ENCODE measurements around the gene ACTR1A.
"Not testable (repeated sequence)": the region's sequence is repeated elsewhere in the genome, so short reads cannot be mapped to it uniquely, and the experiment has no call there.

Gene ACTR1A

GRCh38 chr10:102480396-102480795 is 22.1 kb downstream of the ACTR1A start:
- DNase-seq: no peak

DNA sequence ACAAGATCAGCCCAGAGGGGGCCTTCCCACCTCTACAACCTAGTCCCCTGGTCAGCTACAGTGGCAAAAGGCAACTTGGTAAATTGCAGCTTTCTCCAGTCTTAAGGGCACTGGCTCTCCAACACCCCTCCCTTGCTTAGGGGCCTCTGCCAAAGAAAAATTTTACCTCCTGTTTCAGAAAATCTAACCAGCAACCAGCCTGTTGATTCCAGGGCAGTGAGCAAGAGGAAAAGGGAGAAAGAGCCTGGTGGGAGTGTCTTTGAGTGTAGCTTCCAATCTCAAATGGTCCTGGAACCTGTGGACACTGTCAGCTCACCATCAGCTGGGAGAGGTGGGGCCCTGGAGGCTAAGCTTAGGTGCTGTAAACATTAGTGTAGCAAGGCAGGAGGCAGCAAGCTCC is 22.9 kb downstream of the ACTR1A start:
- DNase-seq: no peak

- DNase-seq: no peak
Measured at GRCh38 chr10:102476466-102477141, 25.9 kb downstream of the ACTR1A start.

DNA sequence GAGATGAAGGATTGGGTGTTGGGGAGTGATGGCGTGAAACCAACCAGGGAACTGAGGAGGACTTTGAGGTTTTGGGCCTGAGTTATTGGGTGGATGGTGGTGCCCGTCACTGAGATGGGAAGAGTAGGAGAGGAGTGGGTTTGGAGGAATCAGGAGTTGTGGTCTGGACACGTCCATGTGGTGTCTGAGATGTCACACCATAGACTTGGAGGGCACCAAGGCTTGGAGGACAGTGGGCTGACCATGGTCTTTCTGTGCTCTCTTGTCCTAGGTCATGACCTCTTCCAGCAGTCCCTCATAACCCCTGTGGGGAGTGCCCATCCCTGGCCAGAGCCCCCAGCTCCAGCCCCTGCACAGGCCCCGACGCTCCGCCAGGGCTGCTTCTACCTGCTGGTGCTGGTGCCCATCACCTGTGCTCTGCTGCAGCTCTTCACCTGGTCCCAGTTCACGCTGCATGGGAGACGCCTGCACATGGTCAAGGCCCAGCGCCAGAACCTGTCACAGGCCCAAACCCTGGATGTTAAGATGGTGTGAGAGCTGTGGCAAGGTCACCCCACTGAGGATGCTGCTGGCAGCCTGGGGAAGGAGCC is 27.0 kb downstream of the ACTR1A start:
- no peak for DNase-seq

DNA sequence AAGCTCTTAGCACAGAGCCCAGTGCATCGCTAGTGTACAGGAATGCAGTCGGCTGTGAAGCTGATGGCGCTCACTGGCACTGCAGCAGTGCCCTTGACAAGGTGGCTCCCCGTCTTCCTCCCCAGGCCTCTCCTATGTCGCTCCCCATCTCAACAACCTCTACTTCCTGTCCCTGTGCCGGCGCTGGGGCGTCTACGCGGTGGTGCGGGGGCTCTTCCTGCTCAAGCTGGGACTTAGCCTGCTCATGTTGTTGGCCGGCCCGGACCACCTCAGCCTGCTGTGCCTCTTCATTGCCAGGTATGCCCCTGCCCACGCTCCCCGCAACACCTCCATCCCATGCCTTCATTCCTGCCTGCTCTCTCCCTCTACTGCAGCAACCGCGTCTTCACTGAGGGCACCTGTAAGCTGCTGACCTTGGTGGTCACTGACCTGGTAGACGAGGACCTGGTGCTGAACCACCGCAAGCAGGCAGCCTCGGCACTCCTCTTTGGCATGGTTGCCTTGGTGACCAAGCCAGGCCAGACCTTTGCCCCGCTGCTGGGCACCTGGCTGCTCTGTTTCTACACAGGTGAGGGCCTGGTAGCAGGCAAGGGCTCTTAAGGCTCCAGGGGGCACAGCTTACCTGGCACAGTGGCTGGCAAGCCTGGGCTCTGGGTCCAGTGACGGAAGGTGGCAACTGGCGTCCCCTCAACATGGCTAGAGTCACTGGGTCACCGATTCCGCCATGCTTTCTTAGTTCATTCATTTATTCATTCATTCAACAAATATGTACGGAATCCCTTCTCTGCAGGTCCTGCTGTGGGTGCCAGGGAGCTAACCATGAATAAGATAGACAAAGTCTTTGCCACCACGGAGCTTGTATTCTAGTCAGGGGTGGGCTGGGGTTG is 28.8 kb downstream of the ACTR1A start:
- DNase-seq: no peak

DNA sequence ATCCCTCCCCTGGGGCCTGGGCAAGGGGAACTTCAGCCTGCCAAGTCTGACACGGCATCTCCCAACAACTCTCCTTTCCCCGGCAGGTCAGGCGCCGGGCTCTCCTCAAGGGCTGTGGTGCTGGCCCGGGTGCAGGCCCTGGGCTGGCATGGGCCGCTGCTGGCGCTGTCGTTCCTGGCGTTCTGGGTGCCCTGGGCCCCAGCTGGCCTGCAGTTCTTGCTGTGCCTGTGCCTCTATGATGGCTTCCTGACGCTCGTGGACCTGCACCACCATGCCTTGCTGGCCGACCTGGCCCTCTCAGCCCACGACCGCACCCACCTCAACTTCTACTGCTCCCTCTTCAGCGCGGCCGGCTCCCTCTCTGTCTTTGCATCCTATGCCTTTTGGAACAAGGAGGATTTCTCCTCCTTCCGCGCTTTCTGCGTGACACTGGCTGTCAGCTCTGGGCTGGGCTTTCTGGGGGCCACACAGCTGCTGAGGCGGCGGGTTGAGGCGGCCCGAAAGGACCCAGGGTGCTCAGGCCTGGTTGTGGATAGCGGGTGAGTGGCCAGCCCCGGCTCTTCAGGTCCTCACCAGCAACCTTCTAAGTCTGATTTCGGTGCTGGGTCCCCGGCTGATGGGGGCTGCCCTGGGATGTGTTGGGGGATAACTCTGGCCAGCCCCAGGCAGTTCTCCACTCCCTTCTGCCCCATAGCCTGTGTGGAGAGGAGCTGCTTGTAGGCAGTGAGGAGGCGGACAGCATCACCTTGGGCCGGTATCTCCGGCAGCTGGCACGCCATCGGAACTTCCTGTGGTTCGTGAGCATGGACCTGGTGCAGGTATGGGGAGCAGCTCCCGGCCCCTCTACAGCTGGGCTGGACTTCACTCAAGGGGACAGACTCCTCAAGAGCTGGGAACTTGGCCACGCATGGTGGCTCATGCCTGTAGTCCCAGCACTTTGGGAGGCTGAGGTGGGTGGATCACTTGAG is 31.6 kb downstream of the ACTR1A start:
- no peak for DNase-seq

DNA sequence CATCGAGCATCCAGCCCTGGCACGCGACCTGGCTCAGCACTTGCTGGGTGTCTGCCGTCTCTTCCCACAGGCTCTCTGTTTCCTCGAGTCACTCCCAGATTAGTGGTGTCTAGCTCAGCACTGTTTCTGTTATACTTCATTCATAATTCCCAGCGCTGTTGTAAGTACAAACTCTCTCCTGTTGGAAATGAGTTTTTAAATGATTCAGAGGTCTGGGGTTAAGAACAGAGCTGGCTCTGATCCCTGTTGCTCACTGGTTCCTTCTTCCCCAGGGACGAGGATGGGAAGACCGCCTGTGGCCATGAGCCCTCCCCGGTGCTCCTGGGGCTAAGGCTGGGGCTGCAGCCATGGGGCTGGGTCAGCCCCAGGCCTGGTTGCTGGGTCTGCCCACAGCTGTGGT is 33.8 kb downstream of the ACTR1A start:
- no peak for DNase-seq

GRCh38 chr10:102467971-102468438 is 34.5 kb downstream of the ACTR1A start:
- DNase-seq: peak; percentile 73

DNA sequence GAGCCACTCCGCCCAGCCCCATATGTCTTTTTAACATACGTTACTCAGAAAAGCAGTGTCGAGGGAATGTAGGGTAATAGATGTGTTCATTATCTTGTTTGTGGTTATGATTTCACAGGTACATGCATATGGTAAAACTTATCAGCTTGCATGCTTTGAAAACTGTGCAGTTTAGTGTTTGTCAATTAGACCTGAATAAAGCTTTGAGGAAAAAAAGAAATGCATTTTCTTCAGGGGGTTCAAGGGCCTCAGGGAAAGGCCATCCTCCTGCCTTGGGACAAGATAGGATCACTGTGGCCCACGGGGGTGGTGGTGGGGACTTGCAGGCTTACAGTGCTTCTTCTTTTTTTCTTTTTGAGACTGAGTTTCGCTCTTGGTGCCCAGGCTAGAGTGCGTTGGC is 35.2 kb downstream of the ACTR1A start:
- DNase-seq: no peak

DNA sequence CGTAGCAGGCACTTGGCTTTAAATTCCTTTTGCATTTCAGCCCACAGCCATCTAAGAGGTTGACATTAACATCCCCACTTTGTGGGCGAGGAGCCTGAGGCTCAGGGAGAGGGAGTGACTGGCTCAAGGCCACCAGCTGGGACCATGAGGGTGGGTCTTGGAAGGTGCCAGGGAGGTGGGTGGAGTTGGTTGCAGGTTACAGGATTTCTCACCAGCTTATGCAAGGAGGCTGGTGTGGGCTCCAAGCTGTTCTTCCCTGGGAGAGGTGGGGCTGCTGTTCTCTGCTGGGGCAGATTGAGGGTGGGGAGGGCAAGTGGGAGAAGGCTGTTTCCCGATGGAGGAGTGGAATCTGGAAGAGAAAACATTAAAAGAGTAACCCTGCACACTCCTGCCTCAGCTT is 37.0 kb downstream of the ACTR1A start:
- DNase-seq: no peak

DNA sequence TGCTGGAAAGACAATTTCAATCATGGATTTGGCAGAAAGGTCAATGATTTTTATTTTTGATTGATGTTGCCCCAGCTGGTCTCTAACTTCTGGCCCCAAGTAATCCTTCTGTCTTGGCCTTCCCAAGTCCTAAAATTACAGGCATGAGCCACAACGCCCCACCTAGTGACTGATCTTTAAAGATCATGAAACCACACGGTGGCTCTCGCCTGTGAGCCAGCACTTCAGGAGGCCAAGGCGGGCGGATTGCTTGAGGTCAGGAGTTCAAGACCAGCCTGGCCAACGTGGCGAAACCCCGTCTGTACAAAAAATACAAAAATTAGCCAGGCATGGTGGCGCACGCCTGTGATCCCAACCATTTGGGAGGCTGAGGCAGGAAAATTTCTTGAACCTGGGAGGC is 38.5 kb downstream of the ACTR1A start:
- DNase-seq: no peak

GRCh38 chr10:102462512-102463054 is 39.9 kb downstream of the ACTR1A start:
- DNase-seq: no peak

GRCh38 chr10:102461187-102462054 is 41.1 kb downstream of the ACTR1A start:
- DNase-seq: peak; percentile 92

GRCh38 chr10:102460836-102461186 is 41.7 kb downstream of the ACTR1A start:
- no peak for DNase-seq

- no peak for DNase-seq
Measured at GRCh38 chr10:102458656-102459055, 43.9 kb downstream of the ACTR1A start.

GRCh38 chr10:102457591-102458150 is 44.8 kb downstream of the ACTR1A start:
- DNase-seq: no peak

GRCh38 chr10:102455893-102456471 is 46.5 kb downstream of the ACTR1A start:
- DNase-seq: peak; percentile 87

DNA sequence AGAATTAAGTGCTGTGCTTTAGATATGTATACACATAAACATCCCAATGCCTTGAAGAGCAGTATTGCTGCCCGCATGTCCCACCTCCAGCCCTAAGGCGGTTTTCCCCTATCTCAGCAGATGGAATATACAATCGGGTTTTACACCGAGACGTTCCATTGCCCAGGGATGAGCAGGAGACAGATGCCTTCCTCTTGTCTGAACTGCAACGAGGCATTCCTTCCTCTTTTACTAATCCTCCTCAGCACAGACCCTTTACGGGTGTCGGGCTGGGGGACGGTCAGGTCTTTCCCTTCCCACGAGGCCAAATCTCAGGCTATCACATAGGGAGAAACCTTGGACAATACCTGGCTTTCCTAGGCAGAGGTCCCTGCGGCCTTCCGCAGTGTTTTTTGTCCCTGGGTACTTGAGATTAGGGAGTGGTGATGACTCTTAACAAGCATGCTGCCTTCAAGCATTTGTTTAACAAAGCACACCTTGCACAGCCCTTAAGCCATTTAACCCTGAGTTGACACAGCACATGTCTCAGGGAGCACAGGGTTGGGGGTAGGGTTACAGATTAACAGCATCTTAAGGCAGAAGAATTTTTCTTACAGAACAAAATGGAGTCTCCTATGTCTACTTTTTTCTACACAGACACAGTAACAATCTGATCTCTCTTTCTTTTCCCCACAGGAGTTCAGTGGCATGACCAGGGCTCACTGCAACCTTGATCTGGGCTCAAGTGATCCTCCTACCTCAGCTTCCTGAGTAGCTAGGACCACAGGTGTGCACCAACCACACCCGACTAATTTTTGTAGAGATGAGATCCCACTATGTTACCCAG is 47.6 kb downstream of the ACTR1A start:
- not testable (repeated sequence) for DNase-seq

- peak; percentile 39 for DNase-seq
Measured at GRCh38 chr10:102453502-102453901, 49.0 kb downstream of the ACTR1A start.
